Erythroblast (primary cell): ENCODE measurements around the gene CPHXL.

ENCODE experiments used
- GATA1 ChIP-seq: IDR thresholded peaks from 2 replicates; pipeline ENCODE4 v1.6.1; 2011; ENCODE audit warnings: low read depth, mild to moderate bottlenecking, control low read depth, low read length, moderate library complexity
- POLR2A ChIP-seq: IDR thresholded peaks from 2 replicates; pipeline ENCODE4 v1.6.1; 2011; ENCODE audit warnings: mild to moderate bottlenecking, low read length

DNA sequence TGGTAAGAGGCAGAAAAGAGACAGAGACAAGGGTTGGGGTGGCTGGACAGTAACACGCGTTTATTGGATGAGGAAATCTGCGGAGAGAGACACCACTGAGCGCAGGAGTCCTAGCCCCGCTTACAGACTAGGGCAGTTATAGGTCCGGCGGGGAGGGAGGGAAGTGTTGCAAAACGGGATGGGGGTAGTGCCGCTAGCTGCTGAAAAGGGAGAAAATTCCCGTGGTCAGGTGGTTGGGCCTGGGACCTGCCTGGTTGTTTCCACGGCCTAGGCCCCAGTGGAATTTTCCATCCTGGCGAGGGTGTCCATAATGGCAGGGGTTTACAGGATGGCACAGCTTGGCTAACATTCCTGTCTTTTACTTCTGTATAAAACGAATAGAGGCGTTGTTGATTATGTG is 44.0 kb downstream of the CPHXL start:
- TF ChIP-seq POLR2A (no peak), GATA1 (no peak)
